OCI-LY3 (cell line): ENCODE measurements around the gene LIPE.

Source experiments
- CTCF ChIP-seq: fragments of 200-600, 300-600 bp; sonication (generic); IDR thresholded peaks from 2 replicates; pipeline ENCODE4 v1.5.1; 2014; ENCODE audit warnings: antibody characterized with exemption, low read length, low read depth
- EZH2phosphoT487 ChIP-seq: fragments of 200-600 bp; shearing (Covaris generic); IDR thresholded peaks from 2 replicates; pipeline ENCODE4 v1.6.1; 2018; ENCODE audit warnings: antibody characterized with exemption, mixed run types, low read depth

DNA sequence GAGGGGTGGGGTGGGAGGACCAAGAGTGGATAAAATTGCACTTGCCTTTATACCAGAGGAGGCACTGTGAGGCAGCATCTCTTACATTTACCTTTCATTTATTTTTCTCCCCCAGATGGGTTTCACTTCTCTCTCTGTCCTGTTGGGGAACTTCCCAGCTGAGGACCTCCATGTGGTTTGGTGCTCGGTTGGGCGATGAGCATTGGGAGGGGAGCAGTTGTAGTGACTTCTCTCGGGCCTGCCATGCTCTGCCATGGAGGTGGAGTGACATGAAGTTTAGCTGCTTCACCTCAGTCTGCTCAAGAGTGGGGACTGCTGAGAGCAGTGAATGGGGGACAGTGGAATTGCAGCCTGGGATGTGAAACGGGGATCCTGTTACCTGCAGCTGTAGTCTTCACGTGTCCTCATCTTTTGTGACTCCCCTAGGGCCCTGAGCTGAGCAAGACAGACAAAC, 38.7 kb upstream of the LIPE start:
- TF ChIP-seq CTCF (peak; percentile 68), EZH2phosphoT487 (no peak)
